Measurements from ENCODE around the gene TIPARP.

DNA sequence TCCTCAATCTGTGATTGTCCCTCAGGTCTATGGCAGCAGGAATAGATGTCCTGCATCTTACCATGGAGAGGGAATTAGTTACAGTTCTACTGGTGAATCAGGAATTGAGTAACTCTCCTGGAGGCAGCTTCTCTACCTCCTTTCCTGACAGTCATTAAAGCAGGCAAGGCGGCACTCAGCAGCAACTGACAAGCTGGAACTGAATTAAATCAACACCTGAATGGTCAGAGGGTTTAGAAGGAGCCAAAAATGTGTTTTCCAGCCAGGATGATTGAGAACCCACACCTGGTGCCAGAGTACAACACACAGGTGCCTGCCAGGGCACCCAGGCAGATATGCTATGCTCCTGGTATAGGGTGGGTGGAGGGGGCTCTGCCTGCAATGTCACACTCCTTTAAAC lies 43.1 kb upstream of the TIPARP start:
- TF ChIP-seq, protein P1, sequence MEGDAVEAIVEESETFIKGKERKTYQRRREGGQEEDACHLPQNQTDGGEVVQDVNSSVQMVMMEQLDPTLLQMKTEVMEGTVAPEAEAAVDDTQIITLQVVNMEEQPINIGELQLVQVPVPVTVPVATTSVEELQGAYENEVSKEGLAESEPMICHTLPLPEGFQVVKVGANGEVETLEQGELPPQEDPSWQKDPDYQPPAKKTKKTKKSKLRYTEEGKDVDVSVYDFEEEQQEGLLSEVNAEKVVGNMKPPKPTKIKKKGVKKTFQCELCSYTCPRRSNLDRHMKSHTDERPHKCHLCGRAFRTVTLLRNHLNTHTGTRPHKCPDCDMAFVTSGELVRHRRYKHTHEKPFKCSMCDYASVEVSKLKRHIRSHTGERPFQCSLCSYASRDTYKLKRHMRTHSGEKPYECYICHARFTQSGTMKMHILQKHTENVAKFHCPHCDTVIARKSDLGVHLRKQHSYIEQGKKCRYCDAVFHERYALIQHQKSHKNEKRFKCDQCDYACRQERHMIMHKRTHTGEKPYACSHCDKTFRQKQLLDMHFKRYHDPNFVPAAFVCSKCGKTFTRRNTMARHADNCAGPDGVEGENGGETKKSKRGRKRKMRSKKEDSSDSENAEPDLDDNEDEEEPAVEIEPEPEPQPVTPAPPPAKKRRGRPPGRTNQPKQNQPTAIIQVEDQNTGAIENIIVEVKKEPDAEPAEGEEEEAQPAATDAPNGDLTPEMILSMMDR (conservative IDR thresholded peaks at IDR 0.05; ENCODE audit: low read length): no peak
- no peak for TF ChIP-seq EZH2phosphoT487 (IDR thresholded peaks at IDR 0.05; ENCODE audit: borderline replicate concordance)
